ENCODE results near the gene TSEN2.

TSEN2 gene

DNA sequence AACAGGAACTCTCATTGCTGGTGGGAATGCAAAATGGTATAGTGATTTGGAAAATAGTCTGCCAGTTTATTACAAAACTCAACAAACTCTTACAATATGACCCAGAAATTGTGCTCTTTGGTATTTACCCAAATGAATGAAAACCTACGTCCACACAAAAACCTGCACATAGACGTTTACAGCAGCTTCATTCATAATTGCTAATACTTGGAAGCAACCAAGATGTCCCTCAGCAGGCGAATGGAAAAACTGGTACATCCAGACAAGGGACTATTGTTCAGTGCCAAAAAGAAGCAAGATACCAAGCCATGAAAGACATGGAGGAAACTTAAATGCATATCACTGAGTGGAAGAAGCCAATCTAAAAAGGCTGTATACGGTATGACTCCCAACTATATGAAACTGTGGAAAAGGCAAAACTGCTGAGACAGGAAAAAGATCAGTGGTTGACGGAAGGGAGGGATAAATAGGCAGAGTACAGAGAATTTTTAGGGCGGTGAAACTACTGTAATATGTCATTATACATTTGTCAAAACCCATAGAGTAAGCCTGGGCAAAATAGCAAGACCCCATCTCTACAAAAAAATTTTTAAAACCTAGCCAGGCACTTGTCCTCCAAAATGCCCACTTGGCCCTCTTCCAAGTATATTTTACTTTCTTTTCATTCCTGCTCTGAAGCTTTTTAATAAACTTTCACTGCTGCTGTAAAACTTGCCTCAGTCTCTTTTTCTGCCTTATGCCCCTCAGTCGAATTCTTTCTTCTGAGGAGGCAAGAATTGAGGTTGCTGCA lies 65.9 kb downstream of the TSEN2 start:
- no peak for DNase-seq (ENCODE audit: low read depth in 2 of 2, low spot score in 1 of 2)

DNA sequence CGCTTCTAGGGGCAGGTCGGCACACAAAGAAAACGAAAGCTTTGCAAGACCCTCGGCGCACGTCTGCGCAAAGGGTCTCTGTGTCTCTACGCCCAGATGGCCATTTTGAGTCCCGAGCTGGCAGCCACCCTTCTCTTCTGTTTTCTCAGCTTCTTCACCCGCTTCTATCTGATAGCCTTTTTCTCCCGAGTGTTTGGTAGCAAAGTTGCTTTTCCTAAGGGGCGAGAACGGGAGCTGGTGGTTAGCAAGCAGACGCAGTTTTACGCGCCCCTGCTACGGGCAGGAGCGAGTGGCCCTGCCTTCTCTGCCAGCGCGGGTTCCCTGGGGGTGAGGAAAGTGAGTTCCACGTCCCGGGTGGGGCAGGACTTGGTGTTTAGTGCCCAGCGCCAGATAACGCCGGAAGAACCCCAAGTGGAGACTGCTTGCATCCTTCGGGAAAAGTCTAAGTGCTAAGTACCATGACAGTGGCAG lies 69.7 kb downstream of the TSEN2 start:
- no peak for DNase-seq (ENCODE audit: low read depth in 2 of 2, low spot score in 1 of 2)

DNA sequence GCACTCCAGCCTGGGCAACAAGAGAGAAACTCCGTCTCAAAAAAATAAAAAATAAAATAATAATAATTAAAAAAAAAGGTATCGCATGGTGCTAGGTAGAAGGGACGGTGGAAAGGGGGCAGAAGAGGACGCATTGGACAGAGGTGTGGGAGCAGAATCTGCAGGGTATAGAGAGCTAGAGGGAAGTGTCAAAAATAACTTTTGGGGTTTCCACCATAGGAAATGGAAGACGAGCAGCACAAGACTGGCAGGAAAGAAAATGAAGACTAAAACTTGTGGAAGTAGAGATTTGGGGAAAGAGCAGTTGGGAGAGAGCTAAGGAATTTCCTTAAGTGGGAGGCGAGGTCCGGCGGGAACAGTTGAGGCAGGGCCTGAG lies 72.0 kb downstream of the TSEN2 start:
- DNase-seq (ENCODE audit: low read depth in 2 of 2, low spot score in 1 of 2), result no peak

GRCh38 chr3:12556690-12557472 lies 72.6 kb downstream of the TSEN2 start, which contains the start of gene MKRN2:
MKRN2 (plus strand) TSS chr3:12557087; CDS start chr3:12557151, 64 bp downstream.
- DNase-seq (ENCODE audit: low read depth in 2 of 2, low spot score in 1 of 2), result peak; percentile 71 to 72

GRCh38 chr3:12557473-12558100 lies 73.3 kb downstream of the TSEN2 start:
- DNase-seq (ENCODE audit: low read depth in 2 of 2, low spot score in 1 of 2), result no peak

GRCh38 chr3:12558706-12559105 lies 74.4 kb downstream of the TSEN2 start:
- DNase-seq (ENCODE audit: low read depth in 2 of 2, low spot score in 1 of 2), result no peak

DNA sequence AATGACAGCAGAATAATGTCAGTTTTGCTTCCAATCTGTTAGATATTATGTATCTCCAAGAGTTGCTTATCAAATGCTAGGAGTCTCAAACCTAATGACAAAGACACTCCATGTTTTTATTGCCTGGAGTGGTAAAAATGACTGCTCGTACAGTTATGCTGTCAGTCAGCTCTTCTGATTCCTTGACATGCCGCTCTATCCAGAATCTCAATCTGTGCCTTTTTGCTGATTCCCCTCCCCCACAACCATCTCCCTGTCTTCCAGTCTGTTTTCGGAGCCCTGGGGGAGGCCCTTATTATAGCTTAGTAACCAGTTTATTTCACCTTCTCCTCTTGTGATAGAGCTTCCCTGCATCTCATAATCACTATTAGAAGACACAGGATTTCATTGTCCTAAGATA lies 75.2 kb downstream of the TSEN2 start:
- no peak for DNase-seq (ENCODE audit: low read depth in 2 of 2, low spot score in 1 of 2)

- DNase-seq (ENCODE audit: low read depth in 2 of 2, low spot score in 1 of 2), result no peak
These were observed 76.4 kb downstream of the TSEN2 start for GRCh38 chr3:12560505-12561190.

GRCh38 chr3:12561397-12561796 lies 77.1 kb downstream of the TSEN2 start:
- no peak for DNase-seq (ENCODE audit: low read depth in 2 of 2, low spot score in 1 of 2)

- DNase-seq (ENCODE audit: low read depth in 2 of 2, low spot score in 1 of 2), result no peak
These were observed 78.2 kb downstream of the TSEN2 start for GRCh38 chr3:12562451-12562850.

- no peak for DNase-seq (ENCODE audit: low read depth in 2 of 2, low spot score in 1 of 2)
These were observed 82.7 kb downstream of the TSEN2 start for GRCh38 chr3:12566976-12567375.

DNA sequence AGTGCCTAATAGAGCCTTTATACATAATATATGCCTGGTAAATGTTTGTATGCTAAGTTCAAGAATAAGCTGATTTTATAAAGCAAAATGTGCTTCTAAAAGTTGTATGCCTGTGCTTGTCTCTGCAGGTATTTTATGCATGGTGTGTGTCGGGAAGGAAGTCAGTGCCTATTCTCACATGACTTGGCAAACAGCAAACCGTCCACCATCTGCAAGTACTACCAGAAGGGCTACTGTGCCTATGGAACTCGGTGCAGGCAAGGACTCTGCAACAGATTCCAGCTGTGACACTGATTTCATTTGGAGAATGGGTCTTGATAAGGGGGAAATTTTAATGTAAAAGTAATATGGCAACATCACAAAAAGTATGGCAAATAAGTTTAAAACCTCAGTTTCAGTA lies 84.5 kb downstream of the TSEN2 start:
- no peak for DNase-seq (ENCODE audit: low read depth in 2 of 2, low spot score in 1 of 2)

DNA sequence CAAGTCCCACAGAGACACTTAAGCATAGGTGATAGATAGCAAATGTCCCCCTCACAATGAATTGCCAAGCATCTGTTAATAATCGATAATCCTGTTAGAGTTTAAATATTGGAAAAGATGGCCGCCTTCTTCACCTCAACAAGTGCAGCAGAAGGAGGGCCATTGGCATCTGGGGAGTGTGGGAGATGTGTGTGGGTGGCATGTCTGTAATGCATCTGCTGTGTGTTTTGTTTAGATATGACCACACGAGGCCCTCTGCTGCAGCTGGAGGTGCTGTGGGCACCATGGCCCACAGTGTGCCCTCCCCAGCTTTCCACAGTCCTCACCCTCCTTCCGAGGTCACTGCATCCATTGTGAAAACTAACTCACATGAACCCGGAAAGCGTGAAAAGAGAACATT lies 85.6 kb downstream of the TSEN2 start:
- DNase-seq (ENCODE audit: low read depth in 2 of 2, low spot score in 1 of 2), result no peak

- no peak for DNase-seq (ENCODE audit: low read depth in 2 of 2, low spot score in 1 of 2)
These were observed 87.7 kb downstream of the TSEN2 start for GRCh38 chr3:12571986-12572385.

DNA sequence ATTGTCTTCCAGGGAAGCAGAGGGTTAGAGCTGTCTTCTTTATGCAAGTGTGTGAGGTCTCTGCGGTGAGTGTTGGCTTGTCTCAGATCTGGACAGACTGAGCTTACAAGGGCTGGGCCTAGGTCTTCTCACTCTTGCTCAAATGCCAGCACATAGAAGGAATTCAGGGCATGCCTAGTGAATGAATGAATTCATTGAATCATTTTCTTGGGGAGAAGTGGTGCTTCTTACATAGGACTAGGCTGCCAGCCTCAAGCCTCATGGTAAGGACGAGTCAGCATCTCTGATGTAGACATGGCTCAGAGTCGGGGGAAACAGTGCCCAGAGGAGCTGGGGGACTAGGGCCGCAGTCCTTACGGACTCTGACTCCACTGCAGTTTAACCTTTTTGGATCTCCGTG lies 89.9 kb downstream of the TSEN2 start:
- DNase-seq (ENCODE audit: low read depth in 2 of 2, low spot score in 1 of 2), result no peak

DNA sequence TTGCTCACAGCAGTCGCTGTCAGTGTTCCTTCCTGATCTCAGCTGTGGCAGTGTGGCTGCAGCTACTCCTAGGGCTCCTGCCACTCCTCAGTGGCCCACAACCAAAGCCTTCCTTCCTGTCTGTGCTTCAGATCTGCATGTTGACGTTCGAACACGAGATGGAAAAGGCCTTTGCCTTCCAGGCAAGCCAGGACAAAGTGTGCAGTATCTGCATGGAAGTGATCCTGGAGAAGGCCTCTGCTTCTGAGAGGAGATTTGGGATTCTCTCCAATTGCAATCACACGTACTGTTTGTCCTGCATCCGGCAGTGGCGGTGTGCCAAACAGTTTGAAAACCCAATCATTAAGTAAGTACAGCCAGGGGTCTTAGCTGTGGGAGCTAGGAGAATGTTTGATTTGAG lies 90.4 kb downstream of the TSEN2 start:
- no peak for DNase-seq (ENCODE audit: low read depth in 2 of 2, low spot score in 1 of 2)

DNA sequence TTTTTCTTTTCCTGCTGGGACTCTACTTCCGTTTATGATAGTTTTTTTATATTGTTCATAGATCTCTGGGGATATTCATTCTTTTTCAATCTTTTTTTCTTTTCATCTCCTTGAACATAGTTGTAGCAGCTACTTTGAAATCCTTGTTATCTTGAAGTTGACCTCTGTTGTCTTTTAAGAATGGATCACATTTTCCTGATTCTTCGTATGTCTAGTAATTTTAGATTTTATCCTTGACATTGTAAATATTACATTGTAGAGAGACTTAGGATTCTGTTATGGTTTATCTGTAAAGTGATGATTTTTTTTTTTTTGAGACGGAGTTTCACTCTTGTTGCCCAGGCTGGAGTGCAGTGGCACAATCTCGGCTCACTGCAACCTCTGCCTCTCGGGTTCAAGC lies 93.1 kb downstream of the TSEN2 start:
- no peak for DNase-seq (ENCODE audit: low read depth in 2 of 2, low spot score in 1 of 2)

DNA sequence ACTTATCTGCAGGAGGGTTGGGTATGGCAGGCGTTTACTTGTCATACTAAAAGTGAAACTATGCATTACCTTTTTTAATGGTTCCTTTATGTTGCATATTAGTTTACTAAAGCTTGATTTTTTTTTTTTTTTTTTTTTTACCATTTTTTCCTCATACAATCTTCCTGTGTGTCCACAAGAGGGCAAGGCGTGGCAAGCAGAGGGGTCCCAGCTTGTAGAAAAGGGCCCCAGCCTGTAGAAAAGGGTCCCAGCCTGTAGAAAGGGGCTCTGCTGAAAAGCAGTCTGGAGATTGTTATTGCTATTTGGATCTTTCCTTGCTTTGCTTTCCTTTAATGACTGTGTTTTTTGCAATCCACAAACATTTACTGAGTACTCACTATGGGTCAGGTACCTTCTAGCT lies 94.5 kb downstream of the TSEN2 start:
- DNase-seq (ENCODE audit: low read depth in 2 of 2, low spot score in 1 of 2), result no peak

GRCh38 chr3:12579456-12579855 lies 95.2 kb downstream of the TSEN2 start:
- DNase-seq (ENCODE audit: low read depth in 2 of 2, low spot score in 1 of 2), result no peak

DNA sequence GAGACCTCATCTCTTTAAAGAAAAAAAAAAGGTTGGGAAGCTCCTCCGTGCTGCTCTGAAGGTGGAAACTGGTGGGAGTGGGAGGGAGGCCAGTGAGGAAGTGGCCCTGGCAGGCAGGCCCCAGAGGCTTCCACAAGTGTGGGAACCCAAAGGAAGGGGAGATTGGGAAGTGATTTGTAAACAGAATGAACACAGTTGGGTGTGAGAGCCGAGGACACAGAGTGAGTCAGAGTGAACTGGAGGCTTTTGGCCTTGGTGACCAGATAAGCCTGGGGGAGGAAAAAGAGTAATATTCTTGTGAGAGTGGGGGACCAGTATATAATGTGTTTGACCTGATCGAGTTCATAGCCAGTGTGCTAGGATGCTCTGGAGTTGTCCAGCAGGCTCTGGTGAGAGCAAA lies 95.6 kb downstream of the TSEN2 start:
- DNase-seq (ENCODE audit: low read depth in 2 of 2, low spot score in 1 of 2), result no peak

- no peak for DNase-seq (ENCODE audit: low read depth in 2 of 2, low spot score in 1 of 2)
These were observed 98.5 kb downstream of the TSEN2 start for GRCh38 chr3:12582730-12583129.

Measured in stimulated activated CD8-positive, alpha-beta memory T cell treated with anti-CD3 and anti-CD28 coated beads, Interleukin-4, amount 100 ng/mL, for 1 hour (primary cell).